KOPT-K1 (cell line): ENCODE data around the gene SPEF1.
"Not testable (repeated sequence)": the region's sequence is repeated elsewhere in the genome, so short reads cannot be mapped to it uniquely, and the experiment has no call there.

Experiments
- H3K27ac ChIP-seq: fragments of 200-600 bp; sonication (generic); 2 replicates; pipeline ENCODE4 v1.5.1; 2016; ENCODE audit warnings: antibody characterized with exemption, mild to moderate bottlenecking, low read depth, low read length; ENCODE audit not compliant: poor library complexity, severe bottlenecking
- H3K36me3 ChIP-seq: fragments of 200-600 bp; sonication (generic); 2 replicates; pipeline ENCODE4 v1.5.1; 2017; ENCODE audit warnings: antibody characterized with exemption, mild to moderate bottlenecking, low read length, moderate library complexity; ENCODE audit not compliant: insufficient read depth
- H3K9me3 ChIP-seq: fragments of 200-600 bp; sonication (generic); 2 replicates; pipeline ENCODE4 v1.5.1; 2017; ENCODE audit warnings: antibody characterized with exemption, low read length, mild to moderate bottlenecking; ENCODE audit not compliant: insufficient read depth, poor library complexity, severe bottlenecking

SPEF1 gene, protein sequence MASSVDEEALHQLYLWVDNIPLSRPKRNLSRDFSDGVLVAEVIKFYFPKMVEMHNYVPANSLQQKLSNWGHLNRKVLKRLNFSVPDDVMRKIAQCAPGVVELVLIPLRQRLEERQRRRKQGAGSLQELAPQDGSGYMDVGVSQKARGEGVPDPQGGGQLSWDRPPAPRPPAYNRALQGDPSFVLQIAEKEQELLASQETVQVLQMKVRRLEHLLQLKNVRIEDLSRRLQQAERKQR

DNA sequence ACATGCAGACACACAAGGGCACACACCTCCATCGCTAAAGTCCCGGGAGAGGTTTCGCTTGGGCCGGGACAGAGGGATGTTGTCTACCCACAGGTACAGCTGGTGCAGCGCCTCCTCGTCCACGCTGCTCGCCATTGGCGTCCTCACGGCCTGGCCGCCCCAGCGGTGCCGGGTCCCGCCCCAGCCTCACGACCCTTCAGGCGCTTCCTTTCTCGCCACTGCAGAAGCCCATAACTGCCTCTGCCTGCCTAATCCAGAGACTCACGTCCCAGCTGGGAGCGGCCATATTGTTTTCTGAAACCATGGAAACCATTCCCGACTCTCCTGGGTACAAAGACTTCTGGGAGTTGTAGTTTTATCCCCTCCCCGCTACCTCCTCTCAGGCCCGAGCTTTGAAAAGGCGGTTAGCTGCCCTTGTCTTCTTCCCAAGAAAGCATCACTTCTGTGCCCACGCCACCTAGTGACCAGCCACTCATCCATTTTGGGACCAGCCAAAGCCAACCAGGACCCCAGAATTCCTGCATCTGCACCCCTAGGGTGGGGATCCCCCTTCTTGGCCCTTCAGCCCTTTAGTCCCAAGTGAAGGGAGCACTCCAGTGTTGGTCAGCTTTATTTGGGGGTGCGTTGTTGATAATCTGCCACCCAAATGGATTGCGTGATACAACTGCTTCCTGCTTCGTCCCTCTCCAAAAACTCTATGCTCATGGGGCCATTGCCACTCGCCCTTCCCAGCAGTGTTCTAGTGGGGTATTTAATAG is at the start of gene SPEF1:
Gene SPEF1 (minus strand): TSS at position 296 of the 758 bp plus-strand sequence. CDS start 161 bp downstream, at position 135.
- peaks cover 17% of the 10 kb centered on the region for H3K36me3 ChIP-seq
- no peaks in the 10 kb centered on the region for H3K9me3 ChIP-seq
- no peak within 1 kb of the TSS for H3K27ac ChIP-seq

DNA sequence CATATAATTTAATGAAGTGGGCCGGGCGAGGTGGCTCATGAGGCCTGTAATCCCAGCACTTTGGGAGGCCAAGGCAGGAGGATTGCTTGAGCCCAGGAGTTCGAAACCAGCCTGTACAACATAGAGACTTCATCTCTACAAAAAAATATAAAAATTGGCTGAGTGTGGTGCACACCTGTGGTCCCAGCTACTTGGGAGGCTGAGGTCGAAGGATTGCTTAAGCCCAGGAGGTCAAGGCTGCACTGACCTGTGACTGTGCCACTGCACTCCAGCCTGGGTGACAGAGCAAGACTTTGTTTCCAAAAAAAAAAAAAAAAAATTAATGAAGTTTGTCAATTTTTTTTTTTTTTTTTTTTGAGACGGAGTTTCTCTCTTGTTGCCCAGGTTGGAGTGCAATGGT is 48.6 kb upstream of the SPEF1 start:
- H3K27ac ChIP-seq, H3K9me3 ChIP-seq: not testable (repeated sequence)
- H3K36me3 ChIP-seq = peaks cover 40% of the 10 kb centered on the region

DNA sequence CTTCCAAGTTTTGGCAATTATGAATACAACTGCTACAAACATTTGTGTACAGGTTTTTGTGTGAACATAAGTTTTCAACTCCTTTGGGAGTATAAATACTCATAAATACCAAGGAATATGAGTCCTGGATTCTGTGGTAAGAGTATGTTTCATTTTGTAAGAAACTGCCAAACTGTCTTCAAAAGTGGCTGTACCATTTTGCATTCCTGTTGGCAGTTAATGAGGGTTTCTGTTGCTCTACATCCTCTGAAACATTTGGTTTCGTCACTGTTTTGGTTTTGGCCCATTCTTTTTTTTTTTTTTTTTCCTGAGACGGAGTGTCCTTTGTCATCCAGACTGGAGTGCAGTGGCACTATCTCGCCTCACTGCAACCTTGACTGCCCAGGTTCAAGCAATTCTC is 47.5 kb upstream of the SPEF1 start:
- H3K9me3 ChIP-seq = no peaks in the 10 kb centered on the region
- H3K27ac ChIP-seq = no peak overlapping the region
- peaks cover 51% of the 10 kb centered on the region for H3K36me3 ChIP-seq

DNA sequence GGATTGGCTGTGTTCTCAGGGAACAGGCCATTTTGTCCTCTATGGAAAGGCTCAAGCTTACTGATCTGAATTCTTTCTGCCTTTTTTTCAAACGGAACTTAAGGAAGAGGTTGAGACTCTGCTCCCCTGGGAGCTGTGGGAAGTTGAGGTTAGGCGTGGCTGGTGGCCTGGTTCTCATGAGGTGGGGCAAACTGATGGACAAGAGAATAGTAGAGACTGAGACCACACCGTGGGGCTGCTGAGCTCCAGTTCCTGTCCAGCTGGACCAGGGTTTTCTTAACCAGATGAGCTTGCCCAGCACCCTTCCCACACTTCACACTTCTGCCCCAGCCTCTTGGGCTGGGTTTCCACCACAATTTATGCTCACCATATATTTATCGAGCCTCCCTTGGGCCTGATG is 45.2 kb upstream of the SPEF1 start:
- Histone ChIP-seq H3K9me3 (no peaks in the 10 kb centered on the region), H3K27ac (no peak overlapping the region), H3K36me3 (peaks cover 71% of the 10 kb centered on the region)

DNA sequence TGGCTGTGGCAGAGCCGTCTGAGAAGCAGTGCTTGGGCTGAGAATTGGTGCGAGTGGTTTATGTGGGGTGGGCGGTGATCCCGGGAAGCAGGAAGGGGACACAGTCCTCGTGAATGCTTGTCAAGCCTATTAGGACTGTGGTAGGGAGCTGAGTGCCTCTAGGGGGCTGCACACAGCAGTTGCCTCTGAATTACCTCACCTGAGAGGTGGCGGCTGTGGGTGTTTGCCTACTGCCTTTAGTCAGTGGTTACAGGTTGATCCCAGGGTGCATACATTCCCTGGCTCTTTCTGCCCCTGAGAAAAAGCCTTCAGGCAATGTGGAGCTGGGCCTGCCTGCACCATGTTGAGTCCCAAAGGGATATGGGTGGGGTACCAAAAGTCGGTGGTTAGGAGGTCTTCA is 44.3 kb upstream of the SPEF1 start:
- H3K27ac ChIP-seq = no peak overlapping the region
- H3K36me3 ChIP-seq = peaks cover 71% of the 10 kb centered on the region
- H3K9me3 ChIP-seq = no peaks in the 10 kb centered on the region

DNA sequence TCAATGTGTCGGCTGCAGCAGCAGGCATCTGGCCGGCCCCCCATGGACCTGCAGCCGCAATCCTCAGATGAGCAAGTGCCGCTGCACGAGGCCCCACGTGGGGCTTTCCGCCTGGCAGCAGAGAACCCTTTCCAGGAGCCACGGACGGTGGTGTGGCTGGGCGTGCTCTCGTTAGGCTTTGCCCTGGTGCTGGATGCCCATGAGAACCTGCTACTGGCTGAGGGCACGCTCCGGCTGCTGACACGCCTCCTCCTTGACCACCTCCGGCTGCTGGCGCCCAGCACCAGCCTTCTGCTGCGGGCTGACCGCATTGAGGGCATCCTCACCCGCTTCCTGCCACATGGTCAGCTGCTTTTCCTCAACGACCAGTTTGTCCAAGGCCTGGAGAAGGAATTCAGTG is 42.6 kb upstream of the SPEF1 start:
- Histone ChIP-seq H3K36me3 (peaks cover 70% of the 10 kb centered on the region), H3K27ac (no peak overlapping the region)

DNA sequence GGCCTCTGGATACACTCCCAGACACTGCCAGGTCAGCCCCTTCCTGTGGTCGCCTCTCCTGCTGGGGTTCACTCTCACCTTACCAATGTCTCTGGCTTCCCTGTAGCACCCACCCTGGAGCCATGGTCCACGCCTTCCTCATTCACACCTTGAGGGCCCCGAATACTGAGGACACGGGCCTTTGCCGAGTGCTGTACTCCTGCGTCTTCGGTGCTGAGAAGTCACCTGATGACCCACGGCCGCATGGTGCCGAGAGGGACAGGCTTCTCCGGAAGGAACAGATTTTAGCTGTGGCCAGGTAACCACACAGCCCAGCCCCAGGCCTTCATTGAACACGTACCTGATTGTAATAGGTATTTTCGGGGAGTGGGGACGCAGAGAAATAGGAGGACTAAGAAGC is 40.7 kb upstream of the SPEF1 start:
- H3K9me3 ChIP-seq = no peaks in the 10 kb centered on the region
- H3K27ac ChIP-seq = no peak overlapping the region
- peaks cover 52% of the 10 kb centered on the region for H3K36me3 ChIP-seq

More for the DNA sequence above, 42.6 kb upstream of the SPEF1 start:
- H3K9me3 ChIP-seq = no peaks in the 10 kb centered on the region

DNA sequence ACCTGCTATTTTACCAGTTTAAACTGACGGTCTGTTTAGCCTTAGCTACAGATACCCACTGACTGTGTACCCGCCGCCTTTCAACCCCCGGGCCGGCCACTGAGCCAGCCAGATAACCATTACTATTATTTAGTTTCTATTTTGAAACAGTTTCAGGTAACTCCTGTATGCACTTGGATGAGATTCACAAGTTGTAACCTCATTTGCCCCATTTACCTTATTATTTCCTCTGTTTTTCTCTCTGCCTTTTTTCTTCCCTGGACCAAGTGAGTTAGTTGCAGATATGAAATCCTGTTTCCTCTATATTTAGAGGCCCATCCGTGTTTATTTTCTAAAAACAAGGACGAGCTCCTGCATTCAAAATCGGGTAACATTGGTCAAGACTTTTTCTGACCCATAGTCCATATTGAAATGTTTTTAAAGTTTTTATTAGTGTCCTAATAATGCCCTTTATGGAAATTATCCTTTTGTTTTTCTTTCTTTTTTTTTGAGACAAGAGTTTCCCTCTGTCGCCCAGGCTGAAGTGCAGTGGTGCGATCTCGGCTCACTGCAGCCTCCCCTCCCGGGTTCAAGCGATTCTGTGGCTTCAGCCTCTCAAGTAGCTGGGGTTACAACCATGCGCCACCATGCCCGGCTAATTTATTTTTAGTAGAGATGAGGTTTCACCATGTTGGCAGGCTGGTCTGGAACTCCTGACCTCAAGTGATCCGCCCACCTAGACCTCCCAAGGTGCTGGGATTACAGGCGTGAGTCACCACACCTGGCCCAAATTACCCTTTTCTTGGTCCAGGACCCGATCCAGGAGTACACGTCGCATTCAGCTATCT is 39.9 kb upstream of the SPEF1 start:
- Histone ChIP-seq H3K36me3 (peaks cover 43% of the 10 kb centered on the region), H3K27ac (peak overlapping the region; percentile 96), H3K9me3 (no peaks in the 10 kb centered on the region)

DNA sequence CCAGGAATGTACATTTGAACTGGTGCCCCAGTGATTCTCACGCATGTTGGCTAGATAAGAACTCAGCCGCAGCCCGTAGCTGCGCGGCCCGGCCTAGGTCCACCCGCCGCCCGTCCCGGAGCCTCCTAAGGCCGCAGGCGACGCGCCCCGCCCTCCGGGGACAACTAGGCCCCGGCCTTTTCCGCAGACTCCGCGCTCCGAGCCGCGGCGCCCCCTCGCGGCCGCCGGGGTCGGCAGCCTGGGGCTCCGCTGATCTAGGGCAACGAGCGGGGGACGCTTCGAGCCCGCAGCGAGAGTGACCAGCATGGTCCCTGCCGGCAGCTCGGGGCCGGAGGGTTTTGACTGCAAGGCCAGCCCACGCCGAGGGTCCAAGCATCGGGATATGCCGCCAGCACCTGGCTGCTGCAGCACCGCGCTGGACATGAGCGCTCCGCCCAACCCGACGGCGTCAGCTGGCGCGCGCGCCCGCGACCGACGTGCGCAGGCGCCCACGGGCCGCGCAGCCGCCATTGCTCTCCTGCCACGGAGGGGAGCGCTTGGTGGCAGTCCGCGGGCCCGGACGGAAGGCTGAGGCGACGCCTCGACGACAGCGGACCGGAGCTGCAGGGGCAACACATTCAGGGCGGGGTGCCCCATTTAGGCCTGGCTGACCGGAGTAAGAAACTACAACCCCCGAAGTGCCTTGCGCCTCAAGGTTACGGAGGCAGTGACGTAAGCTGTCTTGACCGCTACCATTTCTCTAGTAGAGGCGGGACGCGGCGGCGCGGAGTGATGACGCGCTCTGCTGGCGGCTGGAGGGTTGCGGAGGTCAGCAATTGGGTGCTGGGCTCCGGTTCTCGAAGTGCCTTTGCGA is 39.0 kb upstream of the SPEF1 start, which contains the start of gene AP5S1:
Gene AP5S1 (plus strand): TSS at position 500 of the 853 bp plus-strand sequence. CDS start 1,571 bp downstream, outside the sequence.
- no peaks in the 10 kb centered on the region for H3K9me3 ChIP-seq
- H3K36me3 ChIP-seq = peaks cover 35% of the 10 kb centered on the region
- H3K27ac ChIP-seq = peak within 1 kb of the TSS; percentile 96

DNA sequence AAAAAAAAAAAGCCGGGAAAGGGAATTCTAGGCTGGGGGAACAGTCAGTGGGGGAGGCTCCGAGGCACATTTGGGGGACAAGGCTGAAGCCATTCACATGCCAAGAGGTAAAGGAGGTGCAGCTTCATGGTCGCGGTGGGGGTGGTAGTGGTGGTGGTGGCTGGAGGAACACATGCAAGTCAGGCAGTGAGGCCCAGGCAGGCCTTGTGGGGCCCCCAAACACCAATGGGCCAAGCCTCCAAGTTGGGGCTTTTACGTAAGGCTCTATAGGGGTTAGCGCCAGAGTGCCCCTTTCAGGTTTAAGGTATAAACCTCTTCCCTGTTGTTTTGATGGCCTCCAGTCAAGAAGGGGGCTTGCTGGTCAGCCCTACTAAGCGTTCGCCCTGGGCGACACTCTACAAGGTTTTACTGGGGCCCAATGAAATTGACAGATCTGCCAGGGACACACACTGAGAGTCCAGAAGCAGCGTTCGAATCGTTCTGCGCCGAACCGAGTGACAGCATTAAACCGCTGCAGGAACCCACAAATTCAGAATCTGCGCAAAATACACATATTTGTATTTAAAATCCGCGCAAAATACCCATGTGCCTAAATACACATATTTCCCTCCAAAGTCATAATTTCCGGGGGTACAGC is 38.3 kb upstream of the SPEF1 start:
- Histone ChIP-seq H3K36me3 (peaks cover 28% of the 10 kb centered on the region), H3K9me3 (no peaks in the 10 kb centered on the region), H3K27ac (peak overlapping the region; percentile 96)

DNA sequence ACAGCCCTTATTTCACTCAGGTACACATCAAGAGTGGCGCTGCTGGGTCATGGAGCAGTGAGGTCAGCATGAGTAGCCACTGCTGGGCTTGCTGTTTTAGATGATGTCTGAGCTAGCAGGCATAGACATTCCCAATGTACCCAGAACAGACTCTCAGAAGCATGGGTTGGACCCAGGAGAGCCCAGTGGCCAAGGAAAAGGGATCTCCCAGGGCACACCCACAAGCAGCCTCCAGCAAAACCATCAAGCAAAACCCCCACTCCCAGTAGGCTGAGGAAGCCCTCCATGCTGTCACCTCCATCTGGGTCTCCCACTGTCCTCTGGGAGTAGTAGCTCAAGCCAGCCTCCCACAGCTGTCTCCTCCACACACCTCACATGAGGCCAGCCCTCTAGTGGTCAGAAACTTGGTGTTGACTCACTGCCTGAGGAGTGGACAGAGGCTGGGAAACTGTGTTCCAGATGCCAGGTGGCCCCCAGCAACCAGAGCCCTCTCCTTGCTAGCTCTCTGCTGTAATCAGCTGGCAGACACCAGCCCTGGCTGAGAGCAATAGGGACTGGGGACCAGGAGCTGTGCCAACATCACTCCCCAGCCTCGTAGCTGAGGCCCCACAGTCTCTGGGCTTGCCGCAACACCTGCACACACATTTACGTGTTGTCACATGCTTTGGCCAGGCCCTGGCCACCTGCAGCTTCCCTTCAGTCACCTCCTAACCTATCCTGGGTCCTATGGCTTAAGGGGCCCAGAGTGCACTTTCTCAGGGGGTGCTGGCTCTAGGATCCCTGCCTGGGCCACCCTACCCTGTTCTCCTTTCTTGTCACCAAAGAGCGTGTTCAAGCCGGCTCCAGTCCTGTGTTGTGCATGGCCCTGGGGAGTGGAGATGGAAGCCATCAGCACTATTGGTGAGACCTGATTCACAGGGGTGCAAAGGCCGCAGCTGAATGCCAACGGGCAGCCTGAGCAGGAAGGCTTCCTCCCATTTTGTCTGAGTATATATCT is 37.2 kb upstream of the SPEF1 start:
- H3K27ac ChIP-seq = peak overlapping the region; percentile 96
- H3K9me3 ChIP-seq = no peaks in the 10 kb centered on the region
- H3K36me3 ChIP-seq = peaks cover 17% of the 10 kb centered on the region

DNA sequence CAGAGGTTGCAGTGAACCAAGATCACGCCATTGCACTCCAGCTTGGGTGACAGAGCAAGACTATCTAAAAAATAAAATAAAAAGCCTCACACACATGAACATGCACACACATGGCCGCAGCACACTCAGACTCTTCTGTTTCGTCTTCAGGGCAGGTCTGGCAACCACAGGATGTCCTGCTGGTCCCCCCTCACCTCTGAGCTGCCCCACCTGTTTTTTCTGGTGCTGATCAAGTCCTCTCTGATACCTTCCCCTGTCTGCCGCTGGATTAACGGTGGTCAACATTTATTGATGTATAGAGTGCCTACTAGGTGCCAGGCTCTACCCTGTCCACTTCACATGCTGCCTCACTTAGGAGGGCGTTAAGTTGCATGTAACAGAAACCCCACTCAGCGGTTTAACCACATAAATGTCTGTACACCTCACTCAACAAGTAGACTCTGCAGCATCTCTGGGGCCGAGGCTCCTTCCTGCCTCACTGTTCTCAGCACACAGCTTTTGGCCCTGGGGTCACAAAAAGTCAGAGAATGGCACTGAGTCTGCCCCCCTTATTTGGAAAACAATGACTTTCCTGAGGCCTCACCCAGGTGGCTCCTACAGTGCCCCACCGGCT is 34.6 kb upstream of the SPEF1 start:
- H3K27ac ChIP-seq = peak overlapping the region; percentile 96
- H3K9me3 ChIP-seq = no peaks in the 10 kb centered on the region
- no peaks in the 10 kb centered on the region for H3K36me3 ChIP-seq
